NCI-H82 treated with DMSO at 0.1 percent for 48 hours (cell line): ENCODE results near the gene DOLK.
A peak's percentile ranks its signal among the peaks of the same experiment; 100 is the strongest.
"Not testable (repeated sequence)": the region's sequence is repeated elsewhere in the genome, so short reads cannot be mapped to it uniquely, and the experiment has no call there.

Source experiments
- DNase-seq: peaks from one replicate; lab custom pipeline; 2025; ENCODE audit not compliant: unreplicated experiment; lab: John Stamatoyannopoulos, UW

Gene DOLK

DNA sequence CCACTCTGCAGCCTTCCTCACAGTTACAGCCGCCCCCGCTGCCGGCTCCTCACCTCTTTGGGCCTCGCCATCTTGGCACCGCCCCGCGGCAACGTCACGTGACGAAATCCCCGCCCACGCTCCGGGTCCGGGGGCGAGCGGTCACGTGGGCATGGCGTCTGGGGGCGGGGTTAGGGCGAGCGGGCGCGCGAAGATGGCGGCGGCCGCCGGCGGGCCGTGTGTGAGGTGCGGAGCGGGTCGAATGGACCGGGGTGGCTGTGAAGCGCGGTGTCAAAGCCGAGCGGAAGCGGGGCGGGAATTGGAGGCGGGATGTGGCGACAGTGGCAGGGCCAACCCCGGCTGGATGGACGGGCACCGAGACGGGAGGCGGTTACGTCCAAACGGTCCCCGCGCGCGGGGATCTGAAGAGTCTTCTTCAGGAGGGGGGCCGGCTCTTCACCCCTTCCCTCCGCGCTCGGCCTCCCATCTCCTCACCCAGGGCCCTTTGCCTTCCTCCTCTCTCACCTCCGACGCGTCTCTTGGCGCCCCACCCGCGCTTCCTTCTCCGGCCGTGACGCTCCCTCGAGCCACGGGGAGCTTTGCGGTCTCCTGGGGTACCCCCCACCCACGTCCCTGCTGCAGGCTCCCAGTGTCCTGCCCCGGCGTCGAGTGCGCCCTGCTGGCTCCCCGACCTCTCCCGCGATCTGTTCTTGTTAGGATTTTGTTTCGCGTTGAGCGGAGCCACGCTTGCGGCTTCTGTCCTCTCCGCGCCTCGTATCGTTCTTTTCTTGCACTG, at the start of gene DOLK, which contains the start of gene NUP188:
TSS of gene DOLK (minus strand) at position 77 of the 775 bp plus-strand sequence. CDS start 300 bp downstream, outside the sequence.
TSS of gene NUP188 (plus strand) at position 173 of the 775 bp plus-strand sequence. CDS start at position 194, 21 bp downstream.
- peak; percentile 51 for DNase-seq

DNA sequence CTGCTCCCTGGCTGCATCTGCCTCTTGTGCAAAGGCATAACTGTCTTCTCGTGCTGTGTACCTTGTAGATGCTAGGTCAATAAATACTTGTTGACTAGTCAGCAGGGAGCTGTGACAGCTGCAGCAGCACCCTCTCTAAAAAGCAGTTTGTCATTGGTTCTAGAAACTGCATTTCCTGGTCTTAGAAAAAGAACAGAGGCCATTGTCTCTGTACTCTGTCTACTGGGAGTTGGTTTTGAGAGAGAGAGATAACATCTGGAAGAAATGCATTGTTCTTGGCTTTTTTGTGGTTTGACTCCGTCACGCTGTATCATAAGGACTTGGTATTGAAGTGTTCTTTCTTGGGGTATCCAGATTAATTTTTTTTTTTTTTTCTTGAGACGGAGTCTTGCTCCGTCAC, 48.4 kb upstream of the DOLK start:
- no peak for DNase-seq

DNA sequence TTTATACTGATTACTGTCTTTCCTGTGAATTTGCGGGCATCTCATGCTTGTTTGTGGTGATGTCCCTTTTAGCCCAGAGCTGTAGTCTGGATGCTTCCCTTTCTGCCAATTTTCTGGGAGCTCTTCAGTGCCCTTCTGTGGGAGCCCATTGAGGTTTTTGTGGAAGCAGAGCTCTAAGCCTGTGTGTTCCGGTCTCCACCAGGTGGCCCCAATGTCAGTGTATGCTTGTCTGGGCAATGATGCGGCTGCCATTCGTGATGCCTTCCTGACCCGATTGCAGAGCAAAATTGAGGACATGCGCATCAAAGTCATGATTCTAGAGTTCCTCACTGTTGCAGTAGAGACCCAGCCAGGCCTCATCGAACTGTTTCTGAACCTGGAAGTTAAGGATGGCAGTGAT, 45.6 kb upstream of the DOLK start:
- DNase-seq: no peak

DNA sequence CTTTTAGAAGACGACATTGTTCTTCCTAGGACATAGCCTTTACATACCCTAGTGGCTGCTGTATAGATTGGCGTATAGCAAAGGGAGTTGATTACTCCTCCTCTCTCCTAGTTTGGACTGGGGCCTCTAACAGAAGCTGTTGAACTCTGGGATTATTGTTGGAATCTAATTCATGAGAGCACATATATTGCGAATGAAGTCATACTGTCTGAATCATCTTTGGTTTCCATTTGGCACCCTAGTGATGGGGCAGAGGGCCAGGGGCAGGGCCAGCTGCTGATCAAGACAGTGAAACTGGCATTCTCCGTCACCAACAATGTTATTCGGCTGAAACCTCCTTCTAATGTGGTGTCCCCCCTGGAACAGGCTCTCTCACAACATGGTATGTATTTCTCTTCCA, 40.4 kb upstream of the DOLK start:
- DNase-seq: no peak

DNA sequence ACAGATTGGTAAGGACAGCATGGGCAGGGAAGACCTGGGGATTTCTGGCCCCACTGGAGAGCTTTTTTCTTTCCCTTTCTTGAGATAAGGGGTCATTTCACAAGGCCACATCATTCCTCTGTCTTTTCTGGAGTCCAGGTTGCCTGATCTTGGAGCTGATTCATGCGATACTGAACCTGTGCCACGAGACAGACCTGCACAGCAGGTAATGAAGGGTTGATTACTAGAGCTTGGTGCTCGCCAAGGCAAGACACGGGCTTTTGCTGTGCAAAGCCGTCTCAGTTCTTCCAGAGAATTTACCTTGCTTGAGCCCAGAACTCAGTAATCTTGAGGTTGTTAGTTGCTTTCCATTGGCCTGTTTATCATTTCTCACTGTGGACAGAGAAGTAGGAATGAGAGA, 39.3 kb upstream of the DOLK start:
- DNase-seq: no peak

DNA sequence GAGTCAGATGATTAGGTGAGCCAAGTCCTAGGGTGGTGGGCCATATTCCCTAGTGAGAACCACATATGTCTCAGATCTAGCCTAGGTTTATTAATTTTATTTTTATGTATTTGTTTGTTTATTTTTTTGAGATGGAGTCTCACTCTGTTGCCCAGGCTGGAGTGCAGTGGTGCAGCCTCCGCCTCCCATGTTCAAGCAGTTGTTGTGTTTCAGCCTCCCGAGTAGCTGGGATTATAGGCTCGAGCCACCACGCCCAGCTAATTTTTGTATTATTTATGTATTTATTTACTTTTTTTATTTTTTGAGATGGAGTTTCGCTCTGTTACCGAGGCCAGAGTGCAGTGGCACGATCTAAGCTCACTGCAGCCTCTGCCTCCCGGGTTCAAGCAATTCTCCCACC, 36.1 kb upstream of the DOLK start:
- DNase-seq: no peak

GRCh38 chr9:128979111-128979510, 31.7 kb upstream of the DOLK start:
- no peak for DNase-seq

GRCh38 chr9:128972956-128973355, 25.6 kb upstream of the DOLK start:
- no peak for DNase-seq

DNA sequence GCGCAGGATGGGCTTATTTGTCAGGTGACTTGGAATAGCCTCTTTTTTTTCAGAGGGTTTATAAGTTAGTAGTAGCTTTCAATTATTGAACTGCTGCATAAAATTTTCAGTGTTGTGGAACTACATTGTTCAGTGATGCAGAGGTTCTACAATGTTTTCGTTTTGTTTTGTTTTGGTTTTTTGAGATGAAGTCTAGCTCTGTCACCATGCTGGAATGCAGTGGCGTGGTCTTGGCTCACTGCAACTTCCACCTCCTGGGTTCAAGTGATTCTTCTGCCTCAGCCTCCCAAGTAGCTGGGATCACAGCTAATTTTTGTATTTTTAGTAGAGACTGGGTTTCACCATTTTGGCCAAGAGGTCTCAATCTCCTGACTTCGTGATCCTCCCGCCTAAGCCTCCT, 22.1 kb upstream of the DOLK start:
- DNase-seq: no peak

DNA sequence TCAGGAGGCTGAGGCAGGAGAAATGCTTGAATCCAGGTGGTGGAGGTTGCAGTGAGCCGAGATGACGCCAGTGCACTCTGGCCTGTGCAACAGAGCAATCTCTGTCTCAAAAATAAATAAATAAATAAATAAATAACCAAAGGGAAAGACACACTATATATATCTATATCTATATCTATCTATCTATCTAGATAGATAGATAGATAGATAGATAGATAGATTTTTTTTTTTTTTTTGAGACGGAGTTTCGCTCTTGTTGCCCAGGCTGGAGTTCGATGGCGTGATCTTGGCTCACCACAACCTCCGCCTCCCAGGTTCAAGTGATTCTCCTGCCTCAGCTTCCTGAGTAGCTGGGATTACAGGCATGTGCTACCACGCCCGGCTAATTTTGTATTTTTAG, 14.0 kb upstream of the DOLK start:
- DNase-seq: not testable (repeated sequence)

- DNase-seq: no peak
Observed at GRCh38 chr9:128947277-128947526, 201 bp downstream of the DOLK start.

- no peak for DNase-seq
Observed at GRCh38 chr9:128946571-128947276, 679 bp downstream of the DOLK start.

DNA sequence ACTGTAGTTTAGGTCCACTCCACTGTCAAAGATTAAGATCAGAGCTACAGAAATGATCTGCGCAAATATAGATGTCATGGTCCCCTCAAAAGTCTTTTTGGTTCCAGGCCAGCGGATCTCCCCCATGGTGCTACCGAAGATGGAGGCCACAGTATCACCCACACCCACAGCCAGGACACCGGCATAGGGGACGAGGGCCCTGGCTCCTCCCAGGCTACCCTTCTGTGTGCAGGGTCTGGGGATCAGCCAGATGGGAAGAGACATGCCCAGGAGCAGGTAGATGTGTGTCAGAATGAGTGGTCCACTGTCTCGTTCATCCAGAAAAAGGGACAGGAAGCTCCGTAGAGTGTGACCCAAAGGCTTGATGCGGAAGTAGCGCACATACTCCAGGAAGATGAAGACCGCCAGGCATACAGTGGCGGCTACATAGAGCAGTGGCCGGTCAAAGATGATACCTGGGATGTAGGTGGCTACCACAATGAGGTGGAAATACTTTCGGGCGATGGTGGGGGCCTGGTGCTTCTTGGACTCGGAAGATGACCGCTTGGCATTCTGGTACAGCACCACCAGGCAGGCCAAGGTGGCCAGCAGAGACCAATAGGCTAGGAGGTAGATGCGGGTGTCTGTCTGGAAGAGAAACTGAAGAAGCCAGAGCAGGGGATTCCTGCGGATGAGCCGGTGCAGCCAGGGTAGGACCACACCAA, 1.5 kb downstream of the DOLK start:
- DNase-seq: no peak

GRCh38 chr9:128944966-128945365, 2.4 kb downstream of the DOLK start:
- not testable (repeated sequence) for DNase-seq

DNA sequence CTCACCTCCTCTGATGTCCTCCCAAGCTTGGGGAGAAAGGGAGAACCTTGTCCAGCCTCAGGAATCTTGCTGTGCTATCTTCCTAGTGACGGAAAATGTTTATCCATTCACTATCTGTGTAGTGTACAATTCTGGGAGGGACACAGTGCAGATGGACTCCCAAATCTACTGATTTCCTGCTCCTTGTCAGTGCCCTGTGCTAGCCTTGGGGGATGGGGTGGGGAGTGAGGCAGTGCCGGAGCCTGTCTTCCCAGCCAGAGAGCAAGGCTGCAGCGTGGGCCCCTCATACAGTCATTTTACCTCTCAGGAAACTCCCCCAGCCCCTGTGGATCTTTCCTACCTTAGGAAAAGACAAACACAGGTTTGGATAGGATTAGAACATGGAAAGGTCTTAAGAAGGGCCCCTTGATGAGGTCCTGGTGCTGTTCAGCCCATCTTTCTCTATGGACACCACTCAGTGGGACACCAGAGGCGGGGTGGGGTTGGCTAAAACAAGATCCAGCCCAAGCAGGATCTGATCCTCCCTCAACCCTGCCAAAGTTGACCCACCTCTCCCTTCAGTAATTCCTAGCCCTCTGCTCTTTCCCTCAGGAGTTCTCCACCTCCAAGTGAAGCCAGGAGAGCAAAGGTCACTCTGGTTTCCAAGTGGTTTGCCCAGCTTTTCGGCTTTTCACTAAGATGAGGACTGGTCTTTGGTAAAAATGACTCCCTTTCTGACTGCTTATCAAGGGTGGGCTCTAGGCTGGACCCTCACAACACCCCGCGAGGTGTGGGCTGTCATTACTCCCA, 3.4 kb downstream of the DOLK start:
- no peak for DNase-seq

- no peak for DNase-seq
Observed at GRCh38 chr9:128940946-128941755, 6.3 kb downstream of the DOLK start.

GRCh38 chr9:128940271-128940921, 7.0 kb downstream of the DOLK start:
- DNase-seq: no peak

DNA sequence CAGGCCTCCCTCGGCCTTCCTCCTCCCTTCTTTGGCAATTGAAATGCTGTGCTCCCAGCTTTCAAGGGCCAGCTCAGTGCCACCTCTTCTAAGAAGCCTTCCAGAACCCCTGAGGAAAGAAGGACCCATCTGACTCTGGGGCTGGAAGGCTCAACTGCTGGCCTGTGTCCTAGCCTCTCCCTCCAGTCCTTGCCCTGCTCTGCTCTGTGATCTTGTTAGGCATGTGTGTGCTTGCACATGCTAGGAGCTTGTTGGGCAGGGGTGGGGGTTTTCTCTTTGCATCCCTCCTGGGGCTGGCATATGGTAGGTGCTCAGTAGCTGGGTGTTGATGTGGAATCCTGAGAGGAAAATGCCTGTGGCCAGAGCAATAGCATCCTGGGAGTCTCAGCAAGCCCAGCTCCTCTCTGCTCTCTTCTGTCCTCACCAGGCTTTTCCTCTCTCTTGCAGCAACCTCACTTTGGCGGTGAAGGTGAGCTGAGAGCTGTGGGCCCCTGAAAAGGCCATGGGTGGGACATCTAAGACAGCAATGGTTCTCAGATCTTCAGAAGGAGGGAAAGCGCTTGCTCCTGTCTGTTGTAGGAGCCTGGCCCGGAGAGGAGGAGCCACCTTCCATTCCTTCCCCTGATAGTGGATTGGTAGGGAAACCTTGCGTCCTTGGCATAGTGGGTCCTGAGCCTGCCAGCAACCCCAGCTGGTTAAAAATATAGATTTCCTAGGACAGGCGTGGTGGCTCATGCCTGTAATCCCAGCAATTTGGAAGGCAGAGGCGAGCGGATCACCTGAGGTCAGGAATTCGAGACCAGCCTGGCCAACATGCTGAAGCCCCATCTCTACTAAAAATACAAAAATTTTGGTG, 9.9 kb downstream of the DOLK start:
- peak; percentile 4 for DNase-seq
